Sigmoid colon (tissue), 4 donors: ENCODE measurements around the gene IL12RB2.

Experiments
- CTCF ChIP-seq, 4 experiments: fragments of 450-650 bp in 3 of 4; fragments of 200-600 bp in 1 of 4; IDR thresholded peaks; one replicate each; pipeline ENCODE4 v1.5.1; 2016 to 2019; ENCODE audit warnings: antibody characterized with exemption in 4 of 4, mild to moderate bottlenecking in 3 of 4, moderate library complexity in 2 of 4
- EP300 ChIP-seq, 4 donors: sonication (generic); formaldehyde crosslinking; IDR thresholded peaks; one replicate each; pipeline ENCODE4 v1.6.1; 2017; ENCODE audit warnings: antibody characterized with exemption in 4 of 4
- POLR2A ChIP-seq, 2 donors: fragments of 450-650 bp; IDR thresholded peaks; one replicate each; pipeline ENCODE4 v1.6.1; 2016; ENCODE audit warnings: antibody characterized with exemption in 2 of 2, mild to moderate bottlenecking in 2 of 2, moderate library complexity in 2 of 2
- POLR2AphosphoS5 ChIP-seq, 4 donors: sonication (generic); formaldehyde crosslinking; IDR thresholded peaks; one replicate each; pipeline ENCODE4 v1.6.1; 2017; ENCODE audit warnings: antibody characterized with exemption in 4 of 4

- TF ChIP-seq CTCF (IDR thresholded peaks at IDR 0.05) = no peak
- no peak for TF ChIP-seq POLR2A (IDR thresholded peaks at IDR 0.05)
- TF ChIP-seq POLR2AphosphoS5 (IDR thresholded peaks at IDR 0.05) = peak in 2 of 4 donors; percentile 47 to 56
- no peak for TF ChIP-seq EP300 (IDR thresholded peaks at IDR 0.05)
Observed at GRCh38 chr1:67382292-67382691, 74.6 kb downstream of the IL12RB2 start.
